Measurements from ENCODE around the gene ZNF93. TPM values are rescaled to one million over a fixed set of nuclear protein-coding genes. Genes with fewer than 3 reads are reported as not detected.
"Not testable (repeated sequence)": the region's sequence is repeated elsewhere in the genome, so short reads cannot be mapped to it uniquely, and the experiment has no call there.

The ZNF93 gene
- polyA plus RNA-seq, 6 donors from 2014 or later, result 13.1 to 24.6 (median 18.9) TPM

GRCh38 chr19:19946226-19946625, 45.5 kb downstream of the ZNF93 start:
- H3K9me3 Mint-ChIP-seq, result peaks cover 0 to 17% (median 5%) of the 10 kb centered on the region in 7 donors
- no peak overlapping the region for H3K4me3 Mint-ChIP-seq
- DNase-seq, result no peak
- no peak for ATAC-seq (ENCODE audit: low read depth in 2 of 2)
- H3K27ac Mint-ChIP-seq, result no peak overlapping the region
- H3K36me3 Mint-ChIP-seq, result peaks cover 0 to 13% of the 10 kb centered on the region in 2 donors
- H3K27me3 Mint-ChIP-seq, result peaks cover 0 to 13% (median 6%) of the 10 kb centered on the region in 3 donors
- no peaks in the 10 kb centered on the region for H3K4me1 Mint-ChIP-seq

GRCh38 chr19:19948800-19949199, 48.1 kb downstream of the ZNF93 start:
- no peaks in the 10 kb centered on the region for H3K4me1 Mint-ChIP-seq
- H3K27ac Mint-ChIP-seq, result no peak overlapping the region
- no peak for DNase-seq
- ATAC-seq (ENCODE audit: low read depth in 2 of 2), result no peak
- H3K9me3 Mint-ChIP-seq, result peaks cover 0 to 11% (median 3%) of the 10 kb centered on the region in 7 donors
- no peak overlapping the region for H3K4me3 Mint-ChIP-seq
- H3K27me3 Mint-ChIP-seq, result peaks cover 0 to 13% (median 6%) of the 10 kb centered on the region in 3 donors
- H3K36me3 Mint-ChIP-seq, result peaks cover 0 to 13% of the 10 kb centered on the region in 2 donors

- H3K27ac Mint-ChIP-seq, result no peak overlapping the region
- ATAC-seq (ENCODE audit: low read depth in 2 of 2) (no peak), DNase-seq (no peak)
- H3K9me3 Mint-ChIP-seq, result no peaks in the 10 kb centered on the region
- no peaks in the 10 kb centered on the region for H3K36me3 Mint-ChIP-seq
- H3K4me3 Mint-ChIP-seq, result no peak overlapping the region
- no peaks in the 10 kb centered on the region for H3K27me3 Mint-ChIP-seq
- peaks cover 5 to 8% (median 7%) of the 10 kb centered on the region in 3 donors for H3K4me1 Mint-ChIP-seq
Observed at GRCh38 chr19:19955208-19955607, 54.5 kb downstream of the ZNF93 start.

- H3K4me1 Mint-ChIP-seq, result peaks cover 5 to 8% (median 7%) of the 10 kb centered on the region in 3 donors
- no peaks in the 10 kb centered on the region for H3K27me3 Mint-ChIP-seq
- ATAC-seq (ENCODE audit: low read depth in 2 of 2) (no peak), DNase-seq (no peak)
- peak overlapping the region in 1 of 8 donors; percentile 6 for H3K4me3 Mint-ChIP-seq
- H3K27ac Mint-ChIP-seq, result peak overlapping the region in 1 of 6 donors; percentile 56
- no peaks in the 10 kb centered on the region for H3K9me3 Mint-ChIP-seq
- H3K36me3 Mint-ChIP-seq, result no peaks in the 10 kb centered on the region
Observed at GRCh38 chr19:19956434-19957075, 55.8 kb downstream of the ZNF93 start.

GRCh38 chr19:19957766-19958165, 57.0 kb downstream of the ZNF93 start:
- not testable (repeated sequence) for DNase-seq; H3K36me3 Mint-ChIP-seq; ATAC-seq (ENCODE audit: low read depth in 2 of 2); H3K27me3 Mint-ChIP-seq; H3K27ac Mint-ChIP-seq; H3K4me3 Mint-ChIP-seq; H3K9me3 Mint-ChIP-seq; H3K4me1 Mint-ChIP-seq

GRCh38 chr19:19959151-19959799, 58.5 kb downstream of the ZNF93 start:
- H3K4me3 Mint-ChIP-seq, result peak overlapping the region in 7 of 8 donors; percentile 7 to 78 (median 57)
- H3K36me3 Mint-ChIP-seq; H3K27ac Mint-ChIP-seq; H3K27me3 Mint-ChIP-seq; H3K9me3 Mint-ChIP-seq; H3K4me1 Mint-ChIP-seq; ATAC-seq (ENCODE audit: low read depth in 2 of 2): not testable (repeated sequence)
- peak; percentile 57 for DNase-seq

- H3K9me3 Mint-ChIP-seq, result peaks cover 19 to 43% (median 31%) of the 10 kb centered on the region in 7 donors
- H3K36me3 Mint-ChIP-seq, result peaks cover 22 to 29% of the 10 kb centered on the region in 2 donors
- no peak overlapping the region for H3K27ac Mint-ChIP-seq
- no peak for DNase-seq
- no peak for ATAC-seq (ENCODE audit: low read depth in 2 of 2)
- peaks cover 0 to 5% (median 0%) of the 10 kb centered on the region in 3 donors for H3K4me1 Mint-ChIP-seq
- H3K4me3 Mint-ChIP-seq, result no peak overlapping the region
- peaks cover 0 to 7% (median 3%) of the 10 kb centered on the region in 3 donors for H3K27me3 Mint-ChIP-seq
Observed at GRCh38 chr19:19964416-19964815, 63.7 kb downstream of the ZNF93 start.

GRCh38 chr19:19966126-19966525, 65.4 kb downstream of the ZNF93 start:
- H3K27ac Mint-ChIP-seq; H3K4me1 Mint-ChIP-seq; ATAC-seq (ENCODE audit: low read depth in 2 of 2); DNase-seq; H3K27me3 Mint-ChIP-seq; H3K4me3 Mint-ChIP-seq: not testable (repeated sequence)
- Mint-ChIP-seq H3K36me3 (peaks cover 22 to 33% of the 10 kb centered on the region in 2 donors), H3K9me3 (peaks cover 19 to 52% (median 40%) of the 10 kb centered on the region in 7 donors)

GRCh38 chr19:19966862-19967261, 66.1 kb downstream of the ZNF93 start:
- no peak for DNase-seq
- ATAC-seq (ENCODE audit: low read depth in 2 of 2), result no peak
- peaks cover 0 to 5% (median 0%) of the 10 kb centered on the region in 3 donors for H3K4me1 Mint-ChIP-seq
- peaks cover 20 to 55% (median 44%) of the 10 kb centered on the region in 7 donors for H3K9me3 Mint-ChIP-seq
- H3K27ac Mint-ChIP-seq, result no peak overlapping the region
- no peak overlapping the region for H3K4me3 Mint-ChIP-seq
- H3K36me3 Mint-ChIP-seq, result peaks cover 22 to 33% of the 10 kb centered on the region in 2 donors
- H3K27me3 Mint-ChIP-seq, result peaks cover 3 to 7% (median 6%) of the 10 kb centered on the region in 3 donors

Other genes starting within 250 kb of the ZNF93 start
- gene ATP13A1, start 237.3 kb upstream of the ZNF93 start, polyA plus RNA-seq (ENCODE audit: low read depth in 6 of 6), result 10 to 100 TPM; 13.2 to 59.0 (median 17.5) TPM
- gene ZNF101, start 232.1 kb upstream of the ZNF93 start, polyA plus RNA-seq (ENCODE audit: low read depth in 6 of 6), result 10 to 100 TPM; 29.2 to 66.9 (median 37.4) TPM
- 10 to 100 TPM in 4 of 6 donors, 1 to 10 TPM in 2; 6.6 to 26.6 (median 10.7) TPM for gene ZNF14, start 167.8 kb upstream of the ZNF93 start, polyA plus RNA-seq (ENCODE audit: low read depth in 6 of 6)
- 10 to 100 TPM; 35.0 to 45.5 (median 38.9) TPM for gene ZNF506, start 79.2 kb upstream of the ZNF93 start, polyA plus RNA-seq (ENCODE audit: low read depth in 6 of 6)
- gene ZNF253, start 35.1 kb upstream of the ZNF93 start, polyA plus RNA-seq (ENCODE audit: low read depth in 6 of 6), result 10 to 100 TPM; 12.6 to 22.6 (median 19.8) TPM
- gene ZNF682, start 138.6 kb downstream of the ZNF93 start, polyA plus RNA-seq (ENCODE audit: low read depth in 6 of 6), result 1 to 10 TPM; 2.5 to 6.0 (median 3.1) TPM
- 1 to 10 TPM; 2.5 to 4.8 (median 4.1) TPM for gene ZNF90, start 177.1 kb downstream of the ZNF93 start, polyA plus RNA-seq (ENCODE audit: low read depth in 6 of 6)